ENCODE results near the gene C7.

DNA sequence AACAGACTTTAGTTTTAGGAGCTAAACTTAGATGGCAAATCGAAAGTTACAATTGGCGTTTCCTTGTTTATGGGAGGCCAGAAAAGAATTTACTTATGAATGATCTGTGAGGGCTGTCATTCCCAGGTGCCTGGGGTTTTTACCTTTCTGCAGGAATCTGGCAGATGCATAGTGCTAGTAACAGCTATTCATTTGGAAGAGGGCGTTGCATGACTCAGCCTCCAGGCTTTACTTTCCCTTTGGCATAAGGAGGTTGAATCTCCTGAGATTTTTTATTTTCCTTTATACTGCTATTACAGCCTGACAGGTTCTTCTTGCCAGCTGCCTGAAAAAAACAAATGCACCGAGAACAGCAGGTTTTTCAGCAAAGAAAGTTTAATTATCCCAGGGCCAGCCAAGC lies 38.1 kb upstream of the C7 start:
- TF ChIP-seq, protein P1, sequence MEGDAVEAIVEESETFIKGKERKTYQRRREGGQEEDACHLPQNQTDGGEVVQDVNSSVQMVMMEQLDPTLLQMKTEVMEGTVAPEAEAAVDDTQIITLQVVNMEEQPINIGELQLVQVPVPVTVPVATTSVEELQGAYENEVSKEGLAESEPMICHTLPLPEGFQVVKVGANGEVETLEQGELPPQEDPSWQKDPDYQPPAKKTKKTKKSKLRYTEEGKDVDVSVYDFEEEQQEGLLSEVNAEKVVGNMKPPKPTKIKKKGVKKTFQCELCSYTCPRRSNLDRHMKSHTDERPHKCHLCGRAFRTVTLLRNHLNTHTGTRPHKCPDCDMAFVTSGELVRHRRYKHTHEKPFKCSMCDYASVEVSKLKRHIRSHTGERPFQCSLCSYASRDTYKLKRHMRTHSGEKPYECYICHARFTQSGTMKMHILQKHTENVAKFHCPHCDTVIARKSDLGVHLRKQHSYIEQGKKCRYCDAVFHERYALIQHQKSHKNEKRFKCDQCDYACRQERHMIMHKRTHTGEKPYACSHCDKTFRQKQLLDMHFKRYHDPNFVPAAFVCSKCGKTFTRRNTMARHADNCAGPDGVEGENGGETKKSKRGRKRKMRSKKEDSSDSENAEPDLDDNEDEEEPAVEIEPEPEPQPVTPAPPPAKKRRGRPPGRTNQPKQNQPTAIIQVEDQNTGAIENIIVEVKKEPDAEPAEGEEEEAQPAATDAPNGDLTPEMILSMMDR (IDR thresholded peaks at IDR 0.05; ENCODE audit: poor library complexity): no peak
- TF ChIP-seq EZH2phosphoT487 (IDR thresholded peaks at IDR 0.05; ENCODE audit: low read depth, severe bottlenecking, unreplicated experiment) (no peak), EZH2 (IDR thresholded peaks at IDR 0.05; ENCODE audit: borderline replicate concordance) (no peak)
